CD4-positive, alpha-beta T cell treated with Interleukin-1 beta for 1 hour (primary cell): ENCODE data around the gene URB1.
A peak's percentile ranks its signal among the peaks of the same experiment; 100 is the strongest.
"Not testable (repeated sequence)": the region's sequence is repeated elsewhere in the genome, so short reads cannot be mapped to it uniquely, and the experiment has no call there.

Source experiments
- DNase-seq, 2 donors: peaks; one replicate each; pipeline ENCODE4 v3.0.0-alpha.2; 2020 to 2022

The URB1 gene

DNA sequence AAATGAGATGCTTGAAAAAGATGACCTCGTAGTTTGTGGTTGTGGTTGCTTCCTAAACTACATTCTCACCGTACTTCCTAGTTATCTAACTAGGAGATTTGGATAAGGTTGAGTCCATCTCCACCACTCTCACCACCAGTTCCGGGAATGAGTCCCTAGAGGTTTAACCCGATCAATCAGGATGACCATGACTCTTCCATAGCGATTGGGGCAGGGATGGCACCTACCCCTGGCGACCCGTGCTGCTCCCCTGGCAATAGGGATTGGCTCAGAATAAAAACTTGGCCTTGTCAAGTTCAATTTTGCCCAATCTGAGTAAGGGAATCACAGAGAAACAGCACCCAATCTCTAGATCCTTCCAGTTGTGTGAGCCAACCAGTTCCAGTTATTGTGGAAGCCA, 111.3 kb downstream of the URB1 start:
- no peak for DNase-seq

- DNase-seq: no peak
Observed at GRCh38 chr21:32279377-32279680, 113.5 kb downstream of the URB1 start.

DNA sequence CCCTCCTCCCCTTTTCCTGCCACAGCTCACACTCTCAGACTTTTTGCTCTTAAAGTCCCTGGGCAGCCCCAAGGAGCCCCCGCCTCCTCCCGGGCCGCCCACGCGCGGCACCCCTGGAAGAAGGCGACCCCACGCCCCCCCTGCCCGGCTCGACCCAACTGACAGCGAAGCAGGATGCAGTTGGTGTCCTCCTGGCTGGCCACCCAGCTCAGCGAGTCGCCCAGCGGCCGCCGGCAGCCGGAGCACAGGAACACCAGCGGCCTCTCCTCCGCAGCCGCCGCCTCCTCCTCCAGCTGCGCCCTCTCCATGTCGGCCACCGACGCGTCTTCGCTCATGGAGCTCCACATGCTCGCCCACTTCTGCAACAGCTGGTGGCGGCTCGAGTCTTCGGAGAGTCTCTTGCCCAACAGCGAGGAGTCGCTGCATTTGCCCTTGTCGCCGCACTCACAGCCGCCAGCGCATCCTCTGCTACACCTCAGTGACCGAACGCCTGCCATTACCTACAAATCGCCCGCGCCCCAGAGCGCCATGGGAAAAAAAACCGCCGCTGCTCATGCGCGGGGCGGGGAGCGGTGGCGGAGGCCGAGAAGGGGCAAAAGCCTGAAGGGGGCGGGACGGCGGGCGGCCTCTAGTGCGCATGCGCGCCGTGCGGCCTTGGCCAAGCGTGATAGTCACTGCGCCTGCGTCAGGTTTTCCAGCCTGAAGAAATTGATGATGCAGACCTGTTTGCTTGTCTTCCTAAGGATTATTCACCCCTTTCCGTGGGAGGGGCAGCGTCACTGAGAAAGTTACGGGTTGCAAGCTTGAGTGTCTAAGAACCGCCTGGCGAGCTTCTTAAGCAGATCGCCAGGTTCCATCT, 114.1 kb downstream of the URB1 start, which contains the start of gene MIS18A:
MIS18A (minus strand) TSS at position 532 of the 859 bp plus-strand sequence; CDS start at position 497, 35 bp downstream.
- peak; percentile 97 for DNase-seq

GRCh38 chr21:32278103-32278502, 114.7 kb downstream of the URB1 start:
- no peak for DNase-seq

- no peak for DNase-seq
Observed at GRCh38 chr21:32276671-32277070, 116.1 kb downstream of the URB1 start.

DNA sequence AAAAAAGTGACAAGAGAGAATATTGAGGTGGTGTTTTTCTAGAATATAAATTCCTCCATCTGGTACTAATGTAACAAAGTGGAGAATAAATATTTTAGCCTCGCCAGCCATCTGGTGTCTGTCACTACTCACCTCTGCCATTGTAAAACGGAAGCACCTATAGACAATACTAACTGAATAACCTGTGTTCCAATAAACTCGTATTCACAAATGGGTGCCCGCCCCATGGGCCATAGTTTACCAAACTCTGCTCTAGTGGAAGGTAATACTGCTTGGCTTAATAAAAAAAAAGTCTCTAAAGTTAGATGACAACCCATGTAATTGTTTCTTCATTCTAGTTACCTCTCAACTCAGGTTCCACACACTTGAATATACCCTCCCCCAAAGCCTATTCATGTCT, 122.1 kb downstream of the URB1 start:
- DNase-seq: no peak

DNA sequence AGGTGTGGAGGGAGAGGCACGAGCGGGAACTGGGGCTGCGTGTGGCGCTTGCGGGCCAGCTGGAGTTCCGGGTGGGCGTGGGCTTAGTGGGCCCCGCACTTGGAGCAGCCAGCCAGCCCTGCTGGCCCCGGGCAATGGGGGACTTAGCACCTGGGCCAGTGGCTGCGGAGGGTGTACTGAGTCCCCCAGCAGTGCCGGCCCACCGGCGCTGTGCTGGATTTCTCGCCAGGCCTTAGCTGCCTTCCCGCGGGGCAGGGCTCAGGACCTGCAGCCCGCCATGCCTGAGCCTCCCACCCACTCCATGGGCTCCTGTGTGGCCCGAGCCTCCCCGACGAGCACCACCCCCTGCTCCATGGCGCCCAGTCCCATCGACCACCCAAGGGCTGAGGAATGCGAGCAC, 127.5 kb downstream of the URB1 start:
- DNase-seq: not testable (repeated sequence)

DNA sequence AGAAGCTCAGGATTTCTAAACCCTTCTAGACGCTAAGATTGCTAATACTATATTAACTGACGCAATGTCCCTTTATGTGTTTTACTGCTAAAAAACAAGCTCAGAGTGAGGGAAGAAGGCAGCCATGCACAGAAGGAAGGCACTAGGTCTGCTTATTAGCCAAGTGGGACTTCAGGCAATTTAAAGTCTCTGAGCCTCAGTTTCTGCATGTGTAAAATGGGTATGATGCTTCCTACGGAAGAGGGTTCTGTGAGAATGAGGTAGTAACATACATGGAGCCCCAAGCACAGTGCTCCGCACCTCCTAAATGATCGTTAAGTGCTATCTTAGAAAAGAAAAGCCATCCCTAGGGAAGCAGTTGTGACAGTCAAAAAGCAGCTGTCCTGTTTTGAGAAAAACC, 130.9 kb downstream of the URB1 start:
- no peak for DNase-seq
